C4-2B (cell line): ENCODE data around the gene LONRF2.

ENCODE experiments used
- CTCF ChIP-seq: fragments of 450-650 bp; conservative IDR thresholded peaks from 2 replicates; pipeline ENCODE4 v1.5.1; 2017; ENCODE audit warnings: mild to moderate bottlenecking
- ZFX ChIP-seq: fragments of 450-650 bp; IDR thresholded peaks from 2 replicates; pipeline ENCODE4 v1.6.1; 2017

GRCh38 chr2:100224988-100225710 is 97.2 kb downstream of the LONRF2 start:
- TF ChIP-seq CTCF (no peak), ZFX (no peak)
